Chondrocyte (in vitro differentiated cells): ENCODE data around the gene DERL2. TPM values are rescaled to one million over a fixed set of nuclear protein-coding genes. Genes with fewer than 3 reads are reported as not detected.
A peak's percentile ranks its signal among the peaks of the same experiment; 100 is the strongest.

Experiments
- DNase-seq: peaks from one replicate; pipeline ENCODE4 v3.0.0; 2021; ENCODE audit warnings: mixed read lengths, low spot score
- H3K27ac Mint-ChIP-seq: one replicate; pipeline ENCODE4 v1.8.0; 2021; ENCODE audit warnings: mild to moderate bottlenecking, moderate library complexity, mixed read lengths; ENCODE audit not compliant: unreplicated experiment
- H3K27me3 Mint-ChIP-seq: 2 replicates; pipeline ENCODE4 v1.8.0; 2021; ENCODE audit warnings: low read depth, mixed read lengths
- H3K36me3 Mint-ChIP-seq: 2 replicates; pipeline ENCODE4 v1.8.0; 2021; ENCODE audit warnings: low read depth, mixed read lengths
- H3K4me1 Mint-ChIP-seq: 2 replicates; pipeline ENCODE4 v1.8.0; 2021; ENCODE audit warnings: low read depth, mild to moderate bottlenecking, mixed read lengths
- H3K4me3 Mint-ChIP-seq: one replicate; pipeline ENCODE4 v1.8.0; 2021; ENCODE audit warnings: mild to moderate bottlenecking, moderate library complexity, mixed read lengths; ENCODE audit not compliant: unreplicated experiment
- H3K9me3 Mint-ChIP-seq: 2 replicates; pipeline ENCODE4 v1.8.0; 2021; ENCODE audit warnings: low read depth, mixed read lengths
- CTCF ChIP-seq: fragments of 200-600 bp; sonication (generic); IDR thresholded peaks from 2 replicates; pipeline ENCODE4 v1.5.0; 2021; ENCODE audit warnings: antibody characterized with exemption, mild to moderate bottlenecking, moderate library complexity
- total RNA-seq: library from RNA; stranded (reverse); gene quantifications from 3 replicates; pipeline ENCODE4 v1.2.1, GENCODE V29; 2021

Gene DERL2
- total RNA-seq, 1 donor from 2014 or later = 74.9 TPM

DNA sequence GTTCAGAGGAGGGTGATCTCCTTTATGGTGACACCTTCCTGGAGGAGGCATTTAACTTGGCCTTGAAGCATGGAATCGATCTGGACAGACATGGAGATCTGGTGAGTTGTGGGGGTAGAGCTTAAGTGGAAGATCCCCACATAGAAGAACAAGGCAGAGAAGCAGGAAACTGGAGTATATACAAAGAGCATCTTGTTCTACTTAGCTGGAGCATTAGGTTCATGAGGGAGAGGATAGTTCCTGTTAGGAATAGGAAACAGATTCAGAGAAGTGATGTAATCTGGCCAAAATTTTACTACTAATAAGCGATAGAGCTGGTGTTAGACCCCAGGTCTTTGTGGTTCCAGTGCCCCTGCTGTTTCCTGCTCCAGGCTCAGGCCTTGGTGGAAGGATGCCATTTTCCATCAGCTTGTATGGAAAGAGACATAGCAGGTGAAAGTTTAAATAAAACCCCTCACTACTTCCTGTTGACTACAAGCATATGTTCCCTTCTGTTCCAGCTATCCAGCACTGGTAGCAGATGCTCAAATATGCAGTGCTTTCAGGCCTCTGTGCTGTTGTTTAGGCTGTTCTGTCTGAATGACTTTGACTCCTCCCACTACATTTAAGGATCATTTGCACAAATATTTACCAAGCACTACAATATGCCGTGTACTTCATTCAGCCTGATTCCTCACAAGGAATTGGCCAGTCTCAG, 56.6 kb downstream of the DERL2 start:
- Mint-ChIP-seq H3K9me3 (no peaks in the 10 kb centered on the region), H3K4me1 (no peaks in the 10 kb centered on the region), H3K4me3 (no peak overlapping the region), H3K27ac (peak overlapping the region; percentile 1), H3K27me3 (no peaks in the 10 kb centered on the region), H3K36me3 (peaks cover 38% of the 10 kb centered on the region)
- DNase-seq = no peak
- no peak for TF ChIP-seq CTCF

GRCh38 chr17:5425826-5426225, 60.2 kb downstream of the DERL2 start:
- no peak for TF ChIP-seq CTCF
- H3K27ac Mint-ChIP-seq = no peak overlapping the region
- no peaks in the 10 kb centered on the region for H3K9me3 Mint-ChIP-seq
- peaks cover 18% of the 10 kb centered on the region for H3K4me1 Mint-ChIP-seq
- DNase-seq = no peak
- H3K36me3 Mint-ChIP-seq = peaks cover 30% of the 10 kb centered on the region
- H3K4me3 Mint-ChIP-seq = no peak overlapping the region
- H3K27me3 Mint-ChIP-seq = no peaks in the 10 kb centered on the region

- no peak overlapping the region for H3K4me3 Mint-ChIP-seq
- H3K4me1 Mint-ChIP-seq = peaks cover 24% of the 10 kb centered on the region
- peaks cover 26% of the 10 kb centered on the region for H3K36me3 Mint-ChIP-seq
- no peak for TF ChIP-seq CTCF
- DNase-seq = no peak
- H3K27ac Mint-ChIP-seq = no peak overlapping the region
- H3K9me3 Mint-ChIP-seq = no peaks in the 10 kb centered on the region
- no peaks in the 10 kb centered on the region for H3K27me3 Mint-ChIP-seq
These were observed 61.1 kb downstream of the DERL2 start for GRCh38 chr17:5424909-5425308.

DNA sequence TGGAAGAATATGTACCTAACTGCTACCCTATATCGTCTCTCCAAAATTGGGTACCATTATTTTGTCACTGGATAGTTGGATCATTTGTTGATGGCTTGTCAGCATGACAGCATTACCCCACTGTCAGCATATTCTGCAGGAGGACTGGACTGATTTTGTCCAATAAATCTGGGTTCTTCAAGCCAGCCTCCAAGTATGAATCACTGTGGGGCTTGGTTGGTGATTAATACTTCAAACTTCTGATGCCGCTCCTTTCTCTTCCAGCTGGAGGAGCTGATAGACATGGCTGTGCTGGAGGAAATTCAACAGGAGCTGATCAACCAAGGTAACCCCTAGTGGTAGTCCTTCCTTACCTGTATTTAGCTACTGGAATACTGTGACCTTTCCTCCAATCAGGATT, 63.5 kb downstream of the DERL2 start:
- H3K27me3 Mint-ChIP-seq = no peaks in the 10 kb centered on the region
- no peak for TF ChIP-seq CTCF
- no peak for DNase-seq
- H3K4me1 Mint-ChIP-seq = peaks cover 35% of the 10 kb centered on the region
- peaks cover 16% of the 10 kb centered on the region for H3K36me3 Mint-ChIP-seq
- no peak overlapping the region for H3K4me3 Mint-ChIP-seq
- no peaks in the 10 kb centered on the region for H3K9me3 Mint-ChIP-seq
- no peak overlapping the region for H3K27ac Mint-ChIP-seq

Other genes starting within 250 kb of the DERL2 start
- 46.1 to 52.4 TPM (median 51.3 TPM) in 3 replicates for gene RABEP1, start 203.9 kb downstream of the DERL2 start, total RNA-seq
- gene NUP88, start 66.5 kb downstream of the DERL2 start, total RNA-seq = 29.2 to 51.8 TPM (median 34.1 TPM) in 3 replicates
- 34.2 to 37.2 TPM (median 35.1 TPM) in 3 replicates for gene RPAIN, start 66.0 kb downstream of the DERL2 start, total RNA-seq
- 65.6 to 82.8 TPM (median 71.3 TPM) in 3 replicates for gene C1QBP, start 47.0 kb downstream of the DERL2 start, total RNA-seq
- 12.7 to 16.6 TPM (median 13.7 TPM) in 3 replicates for gene DHX33, start 17.2 kb downstream of the DERL2 start, total RNA-seq
- gene MIS12, start 388 bp upstream of the DERL2 start, total RNA-seq = 12.2 to 16.0 TPM (median 14.0 TPM) in 3 replicates
- gene NLRP1, start 98.3 kb upstream of the DERL2 start, total RNA-seq = 24.7 to 37.2 TPM (median 24.8 TPM) in 3 replicates